Karpas-422 (cell line): ENCODE results near the gene YARS2. TPM values are rescaled to one million over a fixed set of nuclear protein-coding genes. Genes with fewer than 3 reads are reported as not detected.

Experiments
- DNase-seq: peaks from one replicate; pipeline ENCODE4 v3.0.0-alpha.2; 2015
- H2AFZ ChIP-seq: fragments of 200-600 bp; sonication (generic); 2 replicates; pipeline ENCODE4 v1.6.1; 2014; ENCODE audit warnings: antibody characterized with exemption, low read length, mixed read lengths
- H3K27ac ChIP-seq: fragments of 200-600 bp; sonication (generic); 2 replicates; pipeline ENCODE4 v1.5.1; 2014; ENCODE audit warnings: mild to moderate bottlenecking, low read length, moderate library complexity
- H3K27me3 ChIP-seq: fragments of 200-600 bp; sonication (generic); 2 replicates; pipeline ENCODE4 v1.6.1; 2014; ENCODE audit warnings: low read length, mixed read lengths
- H3K36me3 ChIP-seq: fragments of 200-600 bp; sonication (generic); 2 replicates; pipeline ENCODE4 v1.6.1; 2014; ENCODE audit warnings: low read length, mixed read lengths; ENCODE audit not compliant: insufficient read depth
- H3K4me1 ChIP-seq: fragments of 200-600 bp; sonication (generic); 2 replicates; pipeline ENCODE4 v1.6.1; 2014; ENCODE audit warnings: mild to moderate bottlenecking, low read length, mixed read lengths
- H3K4me2 ChIP-seq: fragments of 200-600 bp; sonication (generic); 2 replicates; pipeline ENCODE4 v1.6.1; 2014; ENCODE audit warnings: low read length, low read depth, mild to moderate bottlenecking; ENCODE audit not compliant: poor library complexity, severe bottlenecking
- H3K4me3 ChIP-seq: fragments of 200-600 bp; sonication (generic); 2 replicates; pipeline ENCODE4 v1.5.1; 2014; ENCODE audit warnings: mild to moderate bottlenecking, antibody characterized with exemption, low read length, mixed read lengths
- H3K79me2 ChIP-seq: fragments of 200-600 bp; sonication (generic); 2 replicates; pipeline ENCODE4 v1.6.1; 2014; ENCODE audit warnings: mild to moderate bottlenecking, low read length, mixed read lengths
- H3K9ac ChIP-seq: fragments of 200-600 bp; sonication (generic); 2 replicates; pipeline ENCODE4 v1.6.0; 2014; ENCODE audit warnings: low read length
- H3K9me2 ChIP-seq: fragments of 200-600 bp; sonication (generic), shearing (Covaris generic); replicated peaks from 2 replicates; pipeline ENCODE4 v1.6.0; 2014; ENCODE audit warnings: mild to moderate bottlenecking, low read length, moderate library complexity; ENCODE audit not compliant: insufficient read depth
- H3K9me3 ChIP-seq: fragments of 300-700, 200-600 bp; sonication (generic); 2 replicates; pipeline ENCODE4 v1.6.1; 2014; ENCODE audit warnings: low read length, mixed read lengths
- H4K20me1 ChIP-seq: fragments of 200-600 bp; sonication (generic); 2 replicates; pipeline ENCODE4 v1.6.1; 2014; ENCODE audit warnings: mild to moderate bottlenecking, antibody characterized with exemption, low read length, low read depth; ENCODE audit not compliant: insufficient read depth
- total RNA-seq: library from RNA; depleted of rRNA; stranded (reverse); fragments of >200 nt; shearing (Covaris generic); gene quantifications from 2 replicates; pipeline ENCODE4 v1.2.3, GENCODE V29; 2014; ENCODE audit warnings: low replicate concordance

Gene YARS2
- total RNA-seq, 1 experiment from 2014 or later: 39.6 TPM

DNA sequence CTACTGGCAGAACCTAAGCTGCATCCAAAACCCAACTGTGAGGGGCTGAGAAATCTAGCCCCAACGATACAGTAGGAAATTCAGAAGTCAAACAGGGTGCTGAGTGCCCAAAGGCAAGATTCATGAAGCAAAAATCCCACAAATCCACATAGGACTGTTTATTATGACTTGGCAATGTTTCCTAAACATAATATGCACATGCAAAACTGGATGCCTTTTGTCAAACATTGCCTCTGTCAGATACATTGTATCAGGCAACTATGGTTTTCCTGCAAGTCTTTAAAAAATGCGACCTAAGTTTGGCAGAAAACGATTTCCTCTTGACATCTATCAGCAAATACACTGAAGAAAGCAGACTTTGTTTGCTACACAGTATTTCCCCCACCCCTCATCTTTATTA is 27.3 kb upstream of the YARS2 start:
- H3K79me2 ChIP-seq: no peaks in the 10 kb centered on the region
- no peak for DNase-seq
- no peaks in the 10 kb centered on the region for H3K9me2 ChIP-seq
- no peak overlapping the region for H3K4me2 ChIP-seq
- H3K36me3 ChIP-seq: no peaks in the 10 kb centered on the region
- H3K4me3 ChIP-seq: no peak overlapping the region
- H3K9ac ChIP-seq: no peak overlapping the region
- no peak overlapping the region for H2AFZ ChIP-seq
- no peaks in the 10 kb centered on the region for H3K27me3 ChIP-seq
- no peak overlapping the region for H3K27ac ChIP-seq
- no peaks in the 10 kb centered on the region for H3K9me3 ChIP-seq
- no peaks in the 10 kb centered on the region for H3K4me1 ChIP-seq
- no peaks in the 10 kb centered on the region for H4K20me1 ChIP-seq

DNA sequence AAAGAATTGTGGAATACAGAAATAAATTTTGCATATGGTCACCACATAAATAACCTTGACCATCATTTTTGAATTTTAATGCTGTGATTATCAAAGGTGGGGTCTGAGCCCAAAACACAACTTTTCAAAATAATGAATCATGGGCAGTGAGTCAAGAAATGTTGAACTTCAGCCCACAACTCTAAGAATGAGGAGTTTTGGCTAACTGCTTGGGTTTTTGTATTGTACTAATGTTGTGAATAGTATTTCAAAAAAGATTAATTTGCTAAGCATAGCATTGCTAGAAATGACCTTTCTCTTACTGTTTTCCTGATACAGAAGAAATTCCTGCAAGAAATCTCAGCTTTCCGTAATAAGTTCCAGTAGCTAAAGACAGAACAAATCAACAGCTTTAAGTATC is 24.4 kb upstream of the YARS2 start:
- no peak for DNase-seq
- H4K20me1 ChIP-seq: no peaks in the 10 kb centered on the region
- H3K9me3 ChIP-seq: no peaks in the 10 kb centered on the region
- no peak overlapping the region for H3K4me2 ChIP-seq
- no peak overlapping the region for H3K27ac ChIP-seq
- H3K9me2 ChIP-seq: no peaks in the 10 kb centered on the region
- H3K36me3 ChIP-seq: no peaks in the 10 kb centered on the region
- H3K79me2 ChIP-seq: no peaks in the 10 kb centered on the region
- no peak overlapping the region for H3K4me3 ChIP-seq
- no peak overlapping the region for H3K9ac ChIP-seq
- no peak overlapping the region for H2AFZ ChIP-seq
- no peaks in the 10 kb centered on the region for H3K4me1 ChIP-seq
- no peaks in the 10 kb centered on the region for H3K27me3 ChIP-seq

DNA sequence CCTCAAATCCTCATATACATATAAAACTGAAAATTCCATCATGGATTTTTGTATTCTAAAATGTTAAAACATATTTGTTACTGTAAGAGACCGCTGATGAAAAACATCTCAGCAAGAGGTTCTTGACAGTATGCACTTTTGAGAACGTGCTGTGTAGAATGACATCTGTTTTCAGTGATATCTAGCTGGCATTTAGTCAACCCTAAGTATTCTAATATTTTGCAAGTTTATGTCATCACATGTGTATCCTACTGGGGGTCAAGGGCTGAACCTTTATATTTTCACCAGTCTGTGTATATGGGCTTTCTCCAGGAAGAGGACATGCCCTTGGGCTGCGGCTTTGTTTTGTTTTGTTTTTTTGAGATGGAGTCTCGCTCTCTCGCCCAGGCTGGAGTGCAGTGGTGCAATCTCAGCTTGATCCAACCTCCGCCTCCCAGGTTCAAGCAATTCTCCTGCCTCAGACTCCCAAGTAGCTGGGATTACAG is 22.0 kb upstream of the YARS2 start:
- no peaks in the 10 kb centered on the region for H3K4me1 ChIP-seq
- H3K9me3 ChIP-seq: no peaks in the 10 kb centered on the region
- no peaks in the 10 kb centered on the region for H4K20me1 ChIP-seq
- H3K79me2 ChIP-seq: no peaks in the 10 kb centered on the region
- H3K36me3 ChIP-seq: no peaks in the 10 kb centered on the region
- H3K27me3 ChIP-seq: no peaks in the 10 kb centered on the region
- no peak overlapping the region for H3K4me3 ChIP-seq
- DNase-seq: no peak
- no peak overlapping the region for H3K9ac ChIP-seq
- no peak overlapping the region for H3K27ac ChIP-seq
- H3K9me2 ChIP-seq: no peaks in the 10 kb centered on the region
- H2AFZ ChIP-seq: no peak overlapping the region
- H3K4me2 ChIP-seq: no peak overlapping the region

DNA sequence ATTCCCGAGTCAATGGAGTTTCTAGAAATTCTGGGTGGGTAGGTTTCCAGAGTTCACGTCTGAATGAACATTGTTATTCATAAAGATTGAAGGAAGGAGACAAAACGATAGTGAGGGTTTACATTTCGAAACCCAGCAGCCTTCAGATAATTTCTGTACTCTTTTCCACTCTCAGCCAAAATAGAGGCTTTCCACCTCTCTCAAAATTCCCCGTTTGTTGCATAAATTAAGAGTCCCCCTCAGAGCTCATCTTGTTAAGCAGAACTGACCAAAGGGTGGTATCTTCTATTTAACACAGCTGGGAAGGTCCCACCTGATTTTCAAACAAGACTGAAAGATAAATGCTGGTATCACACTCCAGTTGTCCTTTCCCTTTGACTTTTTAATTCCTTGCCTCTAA is 21.5 kb upstream of the YARS2 start:
- Histone ChIP-seq H3K79me2 (no peaks in the 10 kb centered on the region), H3K9me2 (no peaks in the 10 kb centered on the region), H3K36me3 (no peaks in the 10 kb centered on the region), H3K4me1 (no peaks in the 10 kb centered on the region), H4K20me1 (no peaks in the 10 kb centered on the region), H3K9ac (no peak overlapping the region), H3K27ac (no peak overlapping the region), H3K9me3 (no peaks in the 10 kb centered on the region), H3K27me3 (no peaks in the 10 kb centered on the region), H2AFZ (no peak overlapping the region), H3K4me2 (no peak overlapping the region), H3K4me3 (no peak overlapping the region)
- no peak for DNase-seq

DNA sequence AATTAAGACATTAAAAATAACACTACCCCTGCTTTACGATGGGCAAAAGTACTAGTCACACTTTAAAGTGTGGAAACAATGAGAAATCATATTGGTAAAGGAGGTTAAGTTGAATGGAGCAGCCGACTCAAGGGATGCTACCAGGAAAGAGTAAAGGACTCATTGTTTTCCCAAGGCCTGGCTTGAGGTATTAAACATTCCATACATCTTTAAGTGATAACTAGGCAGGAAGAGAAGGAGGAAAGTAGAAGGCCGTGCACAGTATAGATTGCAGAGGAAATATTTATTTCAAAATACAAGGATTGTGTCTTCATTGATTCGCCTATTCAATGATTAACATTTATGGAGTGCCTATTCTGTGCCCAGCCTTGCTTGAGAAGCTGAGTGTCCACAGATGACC is 20.6 kb upstream of the YARS2 start:
- no peak overlapping the region for H2AFZ ChIP-seq
- H3K27ac ChIP-seq: no peak overlapping the region
- no peaks in the 10 kb centered on the region for H3K36me3 ChIP-seq
- H3K9me2 ChIP-seq: no peaks in the 10 kb centered on the region
- DNase-seq: no peak
- no peak overlapping the region for H3K4me2 ChIP-seq
- H3K9ac ChIP-seq: no peak overlapping the region
- no peaks in the 10 kb centered on the region for H3K4me1 ChIP-seq
- no peaks in the 10 kb centered on the region for H3K27me3 ChIP-seq
- H3K4me3 ChIP-seq: no peak overlapping the region
- no peaks in the 10 kb centered on the region for H4K20me1 ChIP-seq
- H3K9me3 ChIP-seq: no peaks in the 10 kb centered on the region
- H3K79me2 ChIP-seq: no peaks in the 10 kb centered on the region

DNA sequence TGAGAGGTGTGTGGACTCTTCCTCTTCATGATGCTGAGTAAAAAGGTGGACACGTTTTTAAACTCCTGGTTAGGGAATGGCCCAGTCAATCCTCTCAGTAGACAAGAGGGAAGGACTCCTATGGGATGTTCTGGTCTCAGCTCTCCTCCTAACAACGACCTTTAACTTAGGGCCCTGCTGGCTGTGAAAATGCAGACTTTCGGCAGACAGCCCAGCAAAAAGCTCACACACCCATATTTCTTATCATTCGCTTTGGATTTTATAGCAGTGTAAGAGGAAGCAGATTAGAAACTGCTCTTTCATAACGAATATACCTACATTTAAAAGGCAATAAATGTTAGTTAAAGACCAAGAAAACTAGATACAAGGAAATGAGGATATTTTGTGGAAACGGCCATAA is 18.0 kb upstream of the YARS2 start:
- no peak overlapping the region for H3K4me3 ChIP-seq
- no peaks in the 10 kb centered on the region for H3K9me2 ChIP-seq
- DNase-seq: no peak
- no peak overlapping the region for H3K27ac ChIP-seq
- H3K9me3 ChIP-seq: no peaks in the 10 kb centered on the region
- H3K79me2 ChIP-seq: no peaks in the 10 kb centered on the region
- no peak overlapping the region for H2AFZ ChIP-seq
- no peak overlapping the region for H3K4me2 ChIP-seq
- H3K9ac ChIP-seq: no peak overlapping the region
- no peaks in the 10 kb centered on the region for H3K36me3 ChIP-seq
- no peaks in the 10 kb centered on the region for H3K27me3 ChIP-seq
- no peaks in the 10 kb centered on the region for H4K20me1 ChIP-seq
- no peaks in the 10 kb centered on the region for H3K4me1 ChIP-seq

DNA sequence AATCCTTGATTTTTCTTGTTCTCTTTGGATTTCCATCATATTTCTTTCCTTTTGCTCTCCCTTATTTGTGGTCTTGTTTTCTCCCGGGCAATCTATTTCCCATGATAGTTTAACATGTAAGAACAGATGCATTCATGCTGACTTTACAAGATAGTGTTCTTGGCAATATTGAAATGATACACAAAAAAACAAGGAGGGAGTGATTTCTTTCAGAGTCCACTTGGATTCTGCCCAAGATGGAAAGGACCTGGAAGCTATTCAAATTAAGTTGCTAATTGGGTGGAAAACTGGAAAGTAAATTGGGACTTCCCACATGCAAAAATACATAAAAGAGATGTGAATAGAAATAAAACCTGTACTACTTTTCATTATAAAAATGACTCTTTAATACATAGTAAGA is 14.4 kb upstream of the YARS2 start:
- Histone ChIP-seq H3K79me2 (no peaks in the 10 kb centered on the region), H3K27ac (no peak overlapping the region), H3K9me3 (no peaks in the 10 kb centered on the region), H4K20me1 (no peaks in the 10 kb centered on the region), H3K4me3 (no peak overlapping the region), H3K9ac (no peak overlapping the region), H3K4me1 (no peaks in the 10 kb centered on the region), H3K9me2 (no peaks in the 10 kb centered on the region), H3K36me3 (no peaks in the 10 kb centered on the region), H3K4me2 (no peak overlapping the region), H3K27me3 (no peaks in the 10 kb centered on the region), H2AFZ (no peak overlapping the region)
- no peak for DNase-seq

DNA sequence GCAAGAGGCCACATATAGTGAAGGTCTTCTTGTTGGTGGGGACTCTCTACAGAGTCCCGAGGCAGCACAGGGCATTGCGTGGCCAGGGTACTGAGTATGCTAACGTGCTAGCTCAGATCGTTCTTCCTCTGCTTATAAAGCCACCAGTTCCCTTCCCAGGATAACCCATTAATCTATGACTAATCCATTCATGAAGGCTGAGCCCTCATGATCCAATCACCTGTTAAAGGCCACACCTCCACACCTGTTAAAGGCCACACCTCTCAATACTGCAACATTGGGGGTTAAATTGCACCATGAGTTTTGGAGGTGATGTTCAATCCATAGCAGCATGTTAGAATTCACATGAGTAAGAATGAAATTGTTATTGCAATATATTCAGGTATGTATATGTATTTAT is 12.8 kb upstream of the YARS2 start:
- Histone ChIP-seq H3K27ac (no peak overlapping the region), H3K9me2 (no peaks in the 10 kb centered on the region), H3K4me2 (no peak overlapping the region), H3K27me3 (no peaks in the 10 kb centered on the region), H3K4me1 (no peaks in the 10 kb centered on the region), H3K79me2 (no peaks in the 10 kb centered on the region), H3K9me3 (no peaks in the 10 kb centered on the region), H3K4me3 (no peak overlapping the region), H2AFZ (no peak overlapping the region), H3K36me3 (no peaks in the 10 kb centered on the region), H3K9ac (no peak overlapping the region), H4K20me1 (no peaks in the 10 kb centered on the region)
- DNase-seq: no peak

DNA sequence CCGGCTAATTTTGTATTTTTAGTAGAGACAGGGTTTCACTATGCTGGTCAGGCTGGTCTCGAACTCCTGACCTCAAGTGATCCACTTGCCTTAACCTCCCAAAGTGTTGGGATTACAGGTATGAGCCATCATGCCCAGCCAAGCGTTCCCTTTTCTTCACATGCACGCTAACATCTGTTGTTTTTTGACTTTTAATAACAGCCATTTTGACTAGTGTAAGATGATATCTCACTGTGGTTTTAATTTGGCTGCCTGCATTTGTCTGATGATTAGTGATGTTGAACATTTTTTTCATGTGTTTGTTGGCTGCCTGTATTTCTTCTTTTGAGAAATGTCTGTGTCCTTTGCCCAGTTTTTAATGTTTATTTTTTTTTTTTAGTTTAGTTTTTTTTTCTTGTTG is 10.2 kb upstream of the YARS2 start:
- Histone ChIP-seq H3K9me3 (no peaks in the 10 kb centered on the region), H3K9ac (no peak overlapping the region), H3K27me3 (no peaks in the 10 kb centered on the region), H4K20me1 (no peaks in the 10 kb centered on the region), H3K36me3 (no peaks in the 10 kb centered on the region), H3K4me1 (peaks cover 11% of the 10 kb centered on the region), H3K79me2 (no peaks in the 10 kb centered on the region), H2AFZ (no peak overlapping the region), H3K27ac (no peak overlapping the region), H3K4me3 (no peak overlapping the region), H3K4me2 (no peak overlapping the region), H3K9me2 (no peaks in the 10 kb centered on the region)
- no peak for DNase-seq
